ENCODE results near the gene NDUFS5. TPM values are rescaled to one million over a fixed set of nuclear protein-coding genes. Genes with fewer than 3 reads are reported as not detected.
"Not testable (repeated sequence)": the region's sequence is repeated elsewhere in the genome, so short reads cannot be mapped to it uniquely, and the experiment has no call there.

The NDUFS5 gene
- total RNA-seq, result 101 TPM
- polyA plus RNA-seq, result 100 to 1,000 TPM; 612 to 867 (median 641) TPM

GRCh38 chr1:39026051-39026865 is at the start of gene NDUFS5:
Gene NDUFS5 (plus strand): TSS chr1:39026350. CDS start chr1:39028725, 2,375 bp downstream.
- Mint-ChIP-seq H3K9me3 (peaks cover 0 to 4% (median 0%) of the 10 kb centered on the region in 7 donors), H3K4me3 (peak within 1 kb of the TSS; percentile 94 to 100 (median 99)), H3K27me3 (peaks cover 10% of the 10 kb centered on the region), H3K36me3 (peaks cover 6% of the 10 kb centered on the region), H3K4me1 (peaks cover 10 to 41% (median 25%) of the 10 kb centered on the region in 4 donors), H3K27ac (peak within 1 kb of the TSS; percentile 98 to 99 (median 98))
- Histone ChIP-seq H3K4me1 (ENCODE audit: control insufficient read depth, insufficient read depth, low read length, poor library complexity, severe bottlenecking) (peaks cover 17% of the 10 kb centered on the region), H3K27me3 (ENCODE audit: control insufficient read depth, insufficient read depth, low read length) (no peaks in the 10 kb centered on the region), H3K4me3 (ENCODE audit: low read depth, low read length) (peak within 1 kb of the TSS; percentile 99), H3K27ac (ENCODE audit: insufficient read depth, low read length, poor library complexity, severe bottlenecking) (peak within 1 kb of the TSS; percentile 88), H3K36me3 (ENCODE audit: control insufficient read depth, insufficient read depth, low read length) (peaks cover 21% of the 10 kb centered on the region), H3K9me3 (ENCODE audit: control insufficient read depth in 2 of 2, low read length in 2 of 2) (no peaks in the 10 kb centered on the region)
- peak; percentile 93 to 95 for ATAC-seq (ENCODE audit: low read depth in 2 of 2)
- peak; percentile 69 to 90 (median 83) for DNase-seq

- not testable (repeated sequence) for H3K36me3 ChIP-seq (ENCODE audit: control insufficient read depth, insufficient read depth, low read length); H3K4me1 ChIP-seq (ENCODE audit: control insufficient read depth, insufficient read depth, low read length, poor library complexity, severe bottlenecking); H3K27me3 Mint-ChIP-seq; H3K36me3 Mint-ChIP-seq; H3K27me3 ChIP-seq (ENCODE audit: control insufficient read depth, insufficient read depth, low read length); H3K9me3 ChIP-seq (ENCODE audit: control insufficient read depth in 2 of 2, low read length in 2 of 2); H3K27ac ChIP-seq (ENCODE audit: insufficient read depth, low read length, poor library complexity, severe bottlenecking)
- DNase-seq (peak; percentile 44 to 64 (median 52)), ATAC-seq (ENCODE audit: low read depth in 2 of 2) (peak in 1 of 2 donors; percentile 47)
- peak overlapping the region; percentile 13 for H3K4me3 ChIP-seq (ENCODE audit: low read depth, low read length)
- peaks cover 0 to 14% (median 0%) of the 10 kb centered on the region in 7 donors for H3K9me3 Mint-ChIP-seq
- peak overlapping the region; percentile 24 to 90 (median 84) for H3K4me3 Mint-ChIP-seq
- peaks cover 2 to 13% (median 5%) of the 10 kb centered on the region in 4 donors for H3K4me1 Mint-ChIP-seq
- H3K27ac Mint-ChIP-seq, result peak overlapping the region; percentile 43 to 85 (median 49)
These were observed 48.5 kb upstream of the NDUFS5 start for GRCh38 chr1:38977399-38978244.

- peak overlapping the region; percentile 43 to 85 (median 49) for H3K27ac Mint-ChIP-seq
- DNase-seq; H3K27me3 Mint-ChIP-seq; H3K4me1 Mint-ChIP-seq; ATAC-seq (ENCODE audit: low read depth in 2 of 2); H3K4me3 ChIP-seq (ENCODE audit: low read depth, low read length); H3K27me3 ChIP-seq (ENCODE audit: control insufficient read depth, insufficient read depth, low read length); H3K4me1 ChIP-seq (ENCODE audit: control insufficient read depth, insufficient read depth, low read length, poor library complexity, severe bottlenecking); H3K36me3 Mint-ChIP-seq; H3K9me3 ChIP-seq (ENCODE audit: control insufficient read depth in 2 of 2, low read length in 2 of 2); H3K27ac ChIP-seq (ENCODE audit: insufficient read depth, low read length, poor library complexity, severe bottlenecking); H3K36me3 ChIP-seq (ENCODE audit: control insufficient read depth, insufficient read depth, low read length): not testable (repeated sequence)
- H3K4me3 Mint-ChIP-seq, result peak overlapping the region; percentile 24 to 90 (median 84)
- peaks cover 0 to 14% (median 0%) of the 10 kb centered on the region in 7 donors for H3K9me3 Mint-ChIP-seq
These were observed 48.0 kb upstream of the NDUFS5 start for GRCh38 chr1:38978245-38978542.

GRCh38 chr1:38979380-38979779 is 46.8 kb upstream of the NDUFS5 start:
- not testable (repeated sequence) for H3K4me3 Mint-ChIP-seq; H3K36me3 ChIP-seq (ENCODE audit: control insufficient read depth, insufficient read depth, low read length); H3K27me3 Mint-ChIP-seq; H3K27me3 ChIP-seq (ENCODE audit: control insufficient read depth, insufficient read depth, low read length); ATAC-seq (ENCODE audit: low read depth in 2 of 2); H3K4me1 ChIP-seq (ENCODE audit: control insufficient read depth, insufficient read depth, low read length, poor library complexity, severe bottlenecking); H3K27ac Mint-ChIP-seq; H3K36me3 Mint-ChIP-seq; H3K4me3 ChIP-seq (ENCODE audit: low read depth, low read length); H3K27ac ChIP-seq (ENCODE audit: insufficient read depth, low read length, poor library complexity, severe bottlenecking); DNase-seq; H3K9me3 ChIP-seq (ENCODE audit: control insufficient read depth in 2 of 2, low read length in 2 of 2); H3K4me1 Mint-ChIP-seq
- H3K9me3 Mint-ChIP-seq, result peaks cover 0 to 14% (median 0%) of the 10 kb centered on the region in 7 donors

GRCh38 chr1:38989979-38990378 is 36.2 kb upstream of the NDUFS5 start:
- Mint-ChIP-seq H3K36me3 (peaks cover 5% of the 10 kb centered on the region), H3K4me1 (peaks cover 8 to 40% (median 24%) of the 10 kb centered on the region in 4 donors), H3K4me3 (peak overlapping the region; percentile 82 to 91 (median 88)), H3K27ac (peak overlapping the region; percentile 72 to 93 (median 81)), H3K27me3 (peaks cover 7% of the 10 kb centered on the region), H3K9me3 (peaks cover 0 to 2% (median 0%) of the 10 kb centered on the region in 7 donors)
- Histone ChIP-seq H3K36me3 (ENCODE audit: control insufficient read depth, insufficient read depth, low read length) (peaks cover 8% of the 10 kb centered on the region), H3K27me3 (ENCODE audit: control insufficient read depth, insufficient read depth, low read length) (no peaks in the 10 kb centered on the region), H3K9me3 (ENCODE audit: control insufficient read depth in 2 of 2, low read length in 2 of 2) (no peaks in the 10 kb centered on the region), H3K27ac (ENCODE audit: insufficient read depth, low read length, poor library complexity, severe bottlenecking) (peak overlapping the region; percentile 90), H3K4me3 (ENCODE audit: low read depth, low read length) (peak overlapping the region; percentile 68), H3K4me1 (ENCODE audit: control insufficient read depth, insufficient read depth, low read length, poor library complexity, severe bottlenecking) (peaks cover 38% of the 10 kb centered on the region)
- no peak for DNase-seq
- ATAC-seq (ENCODE audit: low read depth in 2 of 2), result no peak

- DNase-seq, result no peak
- Histone ChIP-seq H3K36me3 (ENCODE audit: control insufficient read depth, insufficient read depth, low read length) (peaks cover 8% of the 10 kb centered on the region), H3K9me3 (ENCODE audit: control insufficient read depth in 2 of 2, low read length in 2 of 2) (no peaks in the 10 kb centered on the region), H3K27me3 (ENCODE audit: control insufficient read depth, insufficient read depth, low read length) (no peaks in the 10 kb centered on the region), H3K4me3 (ENCODE audit: low read depth, low read length) (peak overlapping the region; percentile 68), H3K4me1 (ENCODE audit: control insufficient read depth, insufficient read depth, low read length, poor library complexity, severe bottlenecking) (peaks cover 42% of the 10 kb centered on the region), H3K27ac (ENCODE audit: insufficient read depth, low read length, poor library complexity, severe bottlenecking) (peak overlapping the region; percentile 90)
- Mint-ChIP-seq H3K9me3 (peaks cover 0 to 2% (median 0%) of the 10 kb centered on the region in 7 donors), H3K27me3 (peaks cover 7% of the 10 kb centered on the region), H3K27ac (peak overlapping the region; percentile 72 to 93 (median 81)), H3K4me1 (peaks cover 11 to 44% (median 28%) of the 10 kb centered on the region in 4 donors), H3K4me3 (peak overlapping the region; percentile 82 to 91 (median 88)), H3K36me3 (peaks cover 9% of the 10 kb centered on the region)
- no peak for ATAC-seq (ENCODE audit: low read depth in 2 of 2)
These were observed 35.8 kb upstream of the NDUFS5 start for GRCh38 chr1:38990386-38990737.

GRCh38 chr1:38990738-38991637 is 35.2 kb upstream of the NDUFS5 start, which contains the start of gene AKIRIN1:
Gene AKIRIN1 (plus strand): TSS chr1:38991276. CDS start chr1:38991381, 105 bp downstream.
- Mint-ChIP-seq H3K27me3 (peaks cover 7% of the 10 kb centered on the region), H3K36me3 (peaks cover 11% of the 10 kb centered on the region)
- peak within 1 kb of the TSS; percentile 98 for H3K4me3 ChIP-seq (ENCODE audit: low read depth, low read length)

More at GRCh38 chr1:38990738-38991637, 35.2 kb upstream of the NDUFS5 start, which contains the start of gene AKIRIN1:
- peak within 1 kb of the TSS; percentile 87 to 98 (median 93) for H3K27ac Mint-ChIP-seq
- H3K9me3 Mint-ChIP-seq, result no peaks in the 10 kb centered on the region
- peak; percentile 93 to 95 for ATAC-seq (ENCODE audit: low read depth in 2 of 2)
- H3K9me3 ChIP-seq (ENCODE audit: control insufficient read depth in 2 of 2, low read length in 2 of 2), result no peaks in the 10 kb centered on the region
- H3K4me3 Mint-ChIP-seq, result peak within 1 kb of the TSS; percentile 90 to 96 (median 92)
- peaks cover 48% of the 10 kb centered on the region for H3K4me1 ChIP-seq (ENCODE audit: control insufficient read depth, insufficient read depth, low read length, poor library complexity, severe bottlenecking)
- peaks cover 14 to 50% (median 31%) of the 10 kb centered on the region in 4 donors for H3K4me1 Mint-ChIP-seq
- H3K27ac ChIP-seq (ENCODE audit: insufficient read depth, low read length, poor library complexity, severe bottlenecking), result peak within 1 kb of the TSS; percentile 90
- no peaks in the 10 kb centered on the region for H3K27me3 ChIP-seq (ENCODE audit: control insufficient read depth, insufficient read depth, low read length)
- DNase-seq, result peak; percentile 91 to 96 (median 91)
- H3K36me3 ChIP-seq (ENCODE audit: control insufficient read depth, insufficient read depth, low read length), result peaks cover 8% of the 10 kb centered on the region
